Hepatocyte (in vitro differentiated cells): ENCODE measurements around the gene THSD4. TPM values are rescaled to one million over a fixed set of nuclear protein-coding genes. Genes with fewer than 3 reads are reported as not detected.

Experiments
- DNase-seq: peaks from one replicate; pipeline ENCODE4 v3.0.0-alpha.2; 2016; ENCODE audit warnings: low spot score
- H2AFZ ChIP-seq: fragments of 200-600 bp; sonication (generic); 2 replicates; pipeline ENCODE4 v1.6.0; 2016; ENCODE audit warnings: antibody characterized with exemption, mild to moderate bottlenecking
- H3K27ac ChIP-seq: fragments of 200-600 bp; sonication (generic); 2 replicates; pipeline ENCODE4 v1.5.1; 2016; ENCODE audit warnings: mild to moderate bottlenecking
- H3K27me3 ChIP-seq: fragments of 200-600 bp; sonication (generic); 2 replicates; pipeline ENCODE4 v1.6.1; 2016
- H3K36me3 ChIP-seq: fragments of 200-600 bp; sonication (generic); replicated peaks from 2 replicates; pipeline ENCODE4 v1.5.1; 2016; ENCODE audit warnings: low read depth; ENCODE audit not compliant: insufficient read depth
- H3K4me1 ChIP-seq: fragments of 200-600 bp; sonication (generic); 2 replicates; pipeline ENCODE4 v1.5.1; 2016; ENCODE audit warnings: mild to moderate bottlenecking, moderate library complexity; ENCODE audit not compliant: insufficient read depth
- H3K4me2 ChIP-seq: fragments of 200-600 bp; sonication (generic); 2 replicates; pipeline ENCODE4 v1.6.0; 2016
- H3K4me3 ChIP-seq: fragments of 200-600 bp; sonication (generic); 2 replicates; pipeline ENCODE4 v1.5.1; 2016; ENCODE audit warnings: mild to moderate bottlenecking
- H3K79me2 ChIP-seq: fragments of 200-600 bp; sonication (generic); 2 replicates; pipeline ENCODE4 v1.6.0; 2017; ENCODE audit warnings: mild to moderate bottlenecking
- H3K9me2 ChIP-seq: fragments of 200-600 bp; sonication (generic); replicated peaks from 2 replicates; pipeline ENCODE4 v1.6.0; 2017; ENCODE audit warnings: mild to moderate bottlenecking; ENCODE audit not compliant: insufficient read depth
- H3K9me3 ChIP-seq: fragments of 200-600 bp; sonication (generic); 2 replicates; pipeline ENCODE4 v1.5.1; 2016; ENCODE audit warnings: low read depth, mild to moderate bottlenecking
- H4K20me1 ChIP-seq: fragments of 200-600 bp; sonication (generic); 2 replicates; pipeline ENCODE4 v1.6.0; 2016; ENCODE audit warnings: mild to moderate bottlenecking; ENCODE audit not compliant: insufficient read depth, poor library complexity, severe bottlenecking
- EZH2 ChIP-seq: fragments of 200-600 bp; sonication (generic); IDR thresholded peaks from 2 replicates; pipeline ENCODE4 v1.6.1; 2016; ENCODE audit warnings: antibody characterized with exemption, mild to moderate bottlenecking, borderline replicate concordance
- EZH2phosphoT487 ChIP-seq: fragments of 200-600 bp; sonication (generic); IDR thresholded peaks from one replicate; pipeline ENCODE4 v1.6.1; 2018; ENCODE audit warnings: antibody characterized with exemption, mild to moderate bottlenecking, low read depth, moderate library complexity; ENCODE audit not compliant: unreplicated experiment, severe bottlenecking
- WGBS: methylation state at CpG from one replicate; pipeline ENCODE4 v1.1.6; 2016; ENCODE audit warnings: low lambda C conversion rate; ENCODE audit errors: missing lambda C conversion rate; 5-methylcytosine and 5-hydroxymethylcytosine counted together
- polyA plus RNA-seq: library from polyadenylated mRNA; unstranded; fragments of >200 nt; fragmentation: Nextera tagmentation; extraction: Ambion mirVana; gene quantifications from 2 replicates; pipeline ENCODE4 v1.2.1, GENCODE V29; 2016
- total RNA-seq: library from RNA; depleted of rRNA; stranded (reverse); fragments of >200 nt; gene quantifications from 2 replicates; pipeline ENCODE4 v1.2.3, GENCODE V29; 2014
- TF ChIP-seq, protein P1 (sequence below): fragments of 200-600 bp; sonication (generic); IDR thresholded peaks from 2 replicates; pipeline ENCODE4 v1.5.1; 2016; ENCODE audit warnings: antibody characterized with exemption, mild to moderate bottlenecking; ENCODE audit not compliant: poor library complexity

THSD4 gene
- total and polyA plus RNA-seq, 2 experiments from 2014 or later, result 4.3 to 7.0 TPM

DNA sequence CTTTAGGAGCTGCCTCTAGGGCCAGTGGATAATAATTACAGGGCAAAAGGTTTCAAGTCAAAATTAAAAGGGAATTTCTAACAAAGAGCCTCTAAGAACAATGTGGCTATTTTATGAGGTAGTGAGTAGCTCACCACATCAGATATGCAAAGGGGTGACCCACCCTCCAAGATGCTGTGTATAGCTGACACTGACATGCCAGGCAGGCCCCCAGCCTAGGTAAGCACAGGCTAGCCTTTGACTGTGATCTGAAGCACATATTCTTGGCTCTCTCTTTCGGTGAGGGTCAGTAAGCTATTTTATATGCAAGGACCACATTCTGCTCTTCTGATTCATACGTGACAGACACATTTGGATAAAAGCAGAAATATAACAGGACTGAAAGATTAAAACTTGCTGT lies 2.8 kb upstream of the THSD4 start:
- Histone ChIP-seq H3K4me1 (no peaks in the 10 kb centered on the region), H3K27ac (no peak overlapping the region), H3K36me3 (no peaks in the 10 kb centered on the region), H3K4me3 (no peak overlapping the region), H3K4me2 (no peak overlapping the region), H3K9me2 (no peaks in the 10 kb centered on the region), H3K27me3 (peaks cover 8% of the 10 kb centered on the region), H3K9me3 (no peaks in the 10 kb centered on the region), H2AFZ (no peak overlapping the region), H4K20me1 (no peaks in the 10 kb centered on the region), H3K79me2 (no peaks in the 10 kb centered on the region)
- TF ChIP-seq EZH2phosphoT487 (no peak), EZH2 (no peak)
- TF ChIP-seq, protein P1, sequence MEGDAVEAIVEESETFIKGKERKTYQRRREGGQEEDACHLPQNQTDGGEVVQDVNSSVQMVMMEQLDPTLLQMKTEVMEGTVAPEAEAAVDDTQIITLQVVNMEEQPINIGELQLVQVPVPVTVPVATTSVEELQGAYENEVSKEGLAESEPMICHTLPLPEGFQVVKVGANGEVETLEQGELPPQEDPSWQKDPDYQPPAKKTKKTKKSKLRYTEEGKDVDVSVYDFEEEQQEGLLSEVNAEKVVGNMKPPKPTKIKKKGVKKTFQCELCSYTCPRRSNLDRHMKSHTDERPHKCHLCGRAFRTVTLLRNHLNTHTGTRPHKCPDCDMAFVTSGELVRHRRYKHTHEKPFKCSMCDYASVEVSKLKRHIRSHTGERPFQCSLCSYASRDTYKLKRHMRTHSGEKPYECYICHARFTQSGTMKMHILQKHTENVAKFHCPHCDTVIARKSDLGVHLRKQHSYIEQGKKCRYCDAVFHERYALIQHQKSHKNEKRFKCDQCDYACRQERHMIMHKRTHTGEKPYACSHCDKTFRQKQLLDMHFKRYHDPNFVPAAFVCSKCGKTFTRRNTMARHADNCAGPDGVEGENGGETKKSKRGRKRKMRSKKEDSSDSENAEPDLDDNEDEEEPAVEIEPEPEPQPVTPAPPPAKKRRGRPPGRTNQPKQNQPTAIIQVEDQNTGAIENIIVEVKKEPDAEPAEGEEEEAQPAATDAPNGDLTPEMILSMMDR, result no peak
- 96% methylated on average over 2 of the region's 2 CpGs for WGBS
- no peak for DNase-seq

GRCh38 chr15:71114066-71114680 lies 1.1 kb upstream of the THSD4 start:
- no peaks in the 10 kb centered on the region for H3K36me3 ChIP-seq

GRCh38 chr15:71115567-71116351 lies 488 bp downstream of the THSD4 start:
- H3K9me3 ChIP-seq, result no peaks in the 10 kb centered on the region
- H3K4me3 ChIP-seq, result peak overlapping the region; percentile 90
- no peaks in the 10 kb centered on the region for H3K79me2 ChIP-seq
- no peaks in the 10 kb centered on the region for H4K20me1 ChIP-seq
- under 1% methylated on average over 34 of the region's 93 CpGs for WGBS
- H3K27ac ChIP-seq, result peak overlapping the region; percentile 71
- TF ChIP-seq, protein P1, result no peak
- TF ChIP-seq EZH2 (no peak), EZH2phosphoT487 (no peak)
- DNase-seq, result peak; percentile 65
- H3K4me1 ChIP-seq, result no peaks in the 10 kb centered on the region
- peaks cover 13% of the 10 kb centered on the region for H3K27me3 ChIP-seq
- H3K4me2 ChIP-seq, result peak overlapping the region; percentile 99
- no peaks in the 10 kb centered on the region for H3K9me2 ChIP-seq
- H2AFZ ChIP-seq, result peak overlapping the region; percentile 77
- no peaks in the 10 kb centered on the region for H3K36me3 ChIP-seq

More at GRCh38 chr15:71114066-71114680, 1.1 kb upstream of the THSD4 start:
- WGBS, result 61% methylated on average over 11 of the region's 11 CpGs
- Histone ChIP-seq H3K27me3 (peaks cover 13% of the 10 kb centered on the region), H3K79me2 (no peaks in the 10 kb centered on the region), H3K4me3 (no peak overlapping the region), H3K9me3 (no peaks in the 10 kb centered on the region), H3K9me2 (no peaks in the 10 kb centered on the region), H3K4me2 (peak overlapping the region; percentile 75), H3K4me1 (no peaks in the 10 kb centered on the region), H3K27ac (no peak overlapping the region), H2AFZ (no peak overlapping the region), H4K20me1 (no peaks in the 10 kb centered on the region)
- DNase-seq, result no peak
- TF ChIP-seq EZH2, result no peak
- no peak for TF ChIP-seq EZH2phosphoT487
- TF ChIP-seq, protein P1, result no peak
